Measurements from ENCODE around the gene TICRR. TPM values are rescaled to one million over a fixed set of nuclear protein-coding genes. Genes with fewer than 3 reads are reported as not detected.

The TICRR gene
- total RNA-seq, 1 experiment from 2014 or later, result 24.1 TPM

- Mint-ChIP-seq H3K27ac (ENCODE audit: unreplicated experiment) (no peak overlapping the region), H3K4me3 (ENCODE audit: unreplicated experiment) (no peak overlapping the region), H3K9me3 (ENCODE audit: unreplicated experiment) (no peaks in the 10 kb centered on the region), H3K4me1 (ENCODE audit: low read depth, unreplicated experiment) (no peaks in the 10 kb centered on the region), H3K27me3 (ENCODE audit: insufficient read depth, unreplicated experiment) (no peaks in the 10 kb centered on the region), H3K36me3 (ENCODE audit: insufficient read depth, unreplicated experiment) (no peaks in the 10 kb centered on the region)
- no peaks in the 10 kb centered on the region for H3K9me3 ChIP-seq
- ChIA-PET POLR2A (no interaction called here), CTCF (no interaction called here)
- no TSS peak for BruUV-seq (replicated peaks)
- no peak for DNase-seq
- intact Hi-C loops (cut with micrococcal nuclease; ENCODE audit: unreplicated experiment), result loop anchor here (1.0 kb wide), 2 partner anchors 59 to 63 kb away; partner anchors contain the start of gene RHCG
- no peaks in the 10 kb centered on the region for H3K36me3 ChIP-seq (ENCODE audit: control insufficient read depth, insufficient read depth, low read length)
- no peak for TF ChIP-seq CTCF (IDR thresholded peaks at IDR 0.05; ENCODE audit: insufficient read depth in 1 of 2, low read depth in 1 of 2, low read length in 1 of 2, severe bottlenecking in 1 of 2, unreplicated experiment in 1 of 2)
- no peaks in the 10 kb centered on the region for H3K27me3 ChIP-seq (replicated peaks; ENCODE audit: control insufficient read depth, insufficient read depth, low read length)
- peaks cover 8% of the 10 kb centered on the region; the same call in 1 of the 2 replicates for H3K4me1 ChIP-seq
- H3K4me3 ChIP-seq (ENCODE audit: low read depth, low read length), result no peak overlapping the region
Measured at GRCh38 chr15:89555768-89556167, 19.5 kb upstream of the TICRR start.

GRCh38 chr15:89556413-89557262 is 18.6 kb upstream of the TICRR start:
- intact Hi-C loops (cut with micrococcal nuclease; ENCODE audit: unreplicated experiment), result loop anchor here (1.0 kb wide), 2 partner anchors 60 to 64 kb away; partner anchors contain the start of gene RHCG
- H3K27me3 Mint-ChIP-seq (ENCODE audit: insufficient read depth, unreplicated experiment), result no peaks in the 10 kb centered on the region
- Histone ChIP-seq H3K27me3 (replicated peaks; ENCODE audit: control insufficient read depth, insufficient read depth, low read length) (no peaks in the 10 kb centered on the region), H3K9me3 (no peaks in the 10 kb centered on the region), H3K4me3 (ENCODE audit: low read depth, low read length) (no peak overlapping the region), H3K4me1 (peaks cover 4% of the 10 kb centered on the region; the same call in 1 of the 2 replicates), H3K36me3 (ENCODE audit: control insufficient read depth, insufficient read depth, low read length) (no peaks in the 10 kb centered on the region)
- no peaks in the 10 kb centered on the region for H3K9me3 Mint-ChIP-seq (ENCODE audit: unreplicated experiment)
- no peaks in the 10 kb centered on the region for H3K4me1 Mint-ChIP-seq (ENCODE audit: low read depth, unreplicated experiment)
- BruUV-seq (replicated peaks), result no TSS peak
- H3K36me3 Mint-ChIP-seq (ENCODE audit: insufficient read depth, unreplicated experiment), result no peaks in the 10 kb centered on the region
- H3K4me3 Mint-ChIP-seq (ENCODE audit: unreplicated experiment), result no peak overlapping the region
- CTCF ChIA-PET, result no interaction called here
- peak; percentile 61 to 74 for TF ChIP-seq CTCF (IDR thresholded peaks at IDR 0.05; ENCODE audit: insufficient read depth in 1 of 2, low read depth in 1 of 2, low read length in 1 of 2, severe bottlenecking in 1 of 2, unreplicated experiment in 1 of 2)
- POLR2A ChIA-PET, result no interaction called here
- DNase-seq, result peak; percentile 68 to 69
- H3K27ac Mint-ChIP-seq (ENCODE audit: unreplicated experiment), result no peak overlapping the region

GRCh38 chr15:89559769-89560264 is 15.5 kb upstream of the TICRR start:
- CTCF ChIA-PET, result no interaction called here
- Mint-ChIP-seq H3K27me3 (ENCODE audit: insufficient read depth, unreplicated experiment) (no peaks in the 10 kb centered on the region), H3K9me3 (ENCODE audit: unreplicated experiment) (no peaks in the 10 kb centered on the region), H3K36me3 (ENCODE audit: insufficient read depth, unreplicated experiment) (no peaks in the 10 kb centered on the region), H3K4me3 (ENCODE audit: unreplicated experiment) (no peak overlapping the region), H3K27ac (ENCODE audit: unreplicated experiment) (no peak overlapping the region), H3K4me1 (ENCODE audit: low read depth, unreplicated experiment) (no peaks in the 10 kb centered on the region)
- Histone ChIP-seq H3K4me3 (ENCODE audit: low read depth, low read length) (no peak overlapping the region), H3K36me3 (ENCODE audit: control insufficient read depth, insufficient read depth, low read length) (no peaks in the 10 kb centered on the region), H3K27me3 (replicated peaks; ENCODE audit: control insufficient read depth, insufficient read depth, low read length) (no peaks in the 10 kb centered on the region), H3K4me1 (no peaks in the 10 kb centered on the region), H3K9me3 (no peaks in the 10 kb centered on the region)
- TF ChIP-seq CTCF (IDR thresholded peaks at IDR 0.05; ENCODE audit: insufficient read depth in 1 of 2, low read depth in 1 of 2, low read length in 1 of 2, severe bottlenecking in 1 of 2, unreplicated experiment in 1 of 2), result no peak
- POLR2A ChIA-PET, result no interaction called here
- no peak for DNase-seq
- BruUV-seq (replicated peaks), result no TSS peak
- intact Hi-C loops (cut with micrococcal nuclease; ENCODE audit: unreplicated experiment), result no loop called here

Data from Caco-2 (cell line).